Measurements from ENCODE around the gene TSTD1. TPM values are rescaled to one million over a fixed set of nuclear protein-coding genes. Genes with fewer than 3 reads are reported as not detected.
A peak's percentile ranks its signal among the peaks of the same experiment; 100 is the strongest.
"Not testable (repeated sequence)": the region's sequence is repeated elsewhere in the genome, so short reads cannot be mapped to it uniquely, and the experiment has no call there.

The TSTD1 gene
- total RNA-seq, 2 experiments from 2014 or later: 56.1 to 63.8 TPM

- no peaks in the 10 kb centered on the region for H3K27me3 Mint-ChIP-seq
- H3K9me3 Mint-ChIP-seq: no peaks in the 10 kb centered on the region
- peak overlapping the region; percentile 99 for H3K27ac Mint-ChIP-seq
- peaks cover 64% of the 10 kb centered on the region for H3K36me3 Mint-ChIP-seq (ENCODE audit: low read depth)
- peaks cover 67% of the 10 kb centered on the region for H3K4me1 Mint-ChIP-seq
- H3K4me3 Mint-ChIP-seq: peak overlapping the region; percentile 100
- ChIA-PET POLR2A (interaction anchor here (1.0 to 8.5 kb wide), 6 partner anchors 9 to 135 kb away, joined by 3 to 293 read pairs (median 36); partner anchors contain the start of genes DEDD, KLHDC9, NDUFS2 and USF1), CTCF (interaction anchor here (0.6 to 11.4 kb wide), 4 partner anchors 21 to 51 kb away, joined by 3 to 128 read pairs (median 15); partner anchors contain the start of genes KLHDC9 and USF1)
- DNase-seq: no peak
Measured at GRCh38 chr1:161066694-161067093, 27.9 kb upstream of the TSTD1 start.

DNA sequence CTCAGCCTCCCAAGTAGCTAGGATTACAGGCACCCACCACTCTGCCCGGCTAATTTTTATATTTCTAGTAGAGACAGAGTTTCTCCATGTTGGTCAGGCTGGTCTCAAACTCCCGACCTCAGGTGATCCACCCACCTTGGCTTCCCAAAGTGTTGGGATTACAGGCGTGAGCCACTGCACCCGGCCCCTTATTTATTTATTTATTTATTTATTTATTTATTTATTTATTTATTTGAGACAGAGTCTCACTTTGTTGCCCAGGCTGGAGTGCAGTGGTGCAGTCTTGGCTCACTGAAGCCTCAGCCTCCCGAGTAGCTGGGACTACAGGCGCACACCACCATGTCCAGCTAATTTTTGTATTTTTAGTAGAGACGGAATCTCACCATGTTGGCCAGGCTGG is 26.9 kb upstream of the TSTD1 start:
- not testable (repeated sequence) for H3K4me3 Mint-ChIP-seq, H3K27me3 Mint-ChIP-seq, DNase-seq, H3K9me3 Mint-ChIP-seq
- CTCF ChIA-PET: interaction anchor here (1.6 to 11.4 kb wide), 3 partner anchors 20 to 30 kb away, joined by 9 to 128 read pairs (median 21); partner anchors contain the start of genes KLHDC9 and USF1
- H3K27ac Mint-ChIP-seq: peak overlapping the region; percentile 10
- POLR2A ChIA-PET: interaction anchor here (1.0 to 8.5 kb wide), 5 partner anchors 11 to 88 kb away, joined by 3 to 293 read pairs (median 4); partner anchors contain the start of genes KLHDC9, UFC1 and USF1
- peaks cover 64% of the 10 kb centered on the region for H3K4me1 Mint-ChIP-seq
- H3K36me3 Mint-ChIP-seq (ENCODE audit: low read depth): peaks cover 69% of the 10 kb centered on the region

GRCh38 chr1:161063936-161064335 is 25.2 kb upstream of the TSTD1 start:
- peaks cover 68% of the 10 kb centered on the region for H3K4me1 Mint-ChIP-seq
- peak overlapping the region; percentile 54 for H3K4me3 Mint-ChIP-seq
- peaks cover 75% of the 10 kb centered on the region for H3K36me3 Mint-ChIP-seq (ENCODE audit: low read depth)
- peak overlapping the region; percentile 65 for H3K27ac Mint-ChIP-seq
- not testable (repeated sequence) for H3K27me3 Mint-ChIP-seq, H3K9me3 Mint-ChIP-seq, DNase-seq
- ChIA-PET POLR2A (interaction anchor here (8.5 kb wide), 1 partner anchor 16 kb away, joined by 293 read pairs; the partner anchor contains the start of gene USF1), CTCF (interaction anchor here (1.4 kb wide), 1 partner anchor 9 kb away, joined by 5 read pairs; no protein-coding TSS in a partner anchor)

- peaks cover 65% of the 10 kb centered on the region for H3K4me1 Mint-ChIP-seq
- ChIA-PET POLR2A (no interaction called here), CTCF (interaction anchor here (1.3 kb wide), 1 partner anchor 36 kb away, joined by 7 read pairs; no protein-coding TSS in a partner anchor)
- no peak overlapping the region for H3K4me3 Mint-ChIP-seq
- H3K27me3 Mint-ChIP-seq: no peaks in the 10 kb centered on the region
- H3K9me3 Mint-ChIP-seq: no peaks in the 10 kb centered on the region
- H3K36me3 Mint-ChIP-seq (ENCODE audit: low read depth): peaks cover 63% of the 10 kb centered on the region
- DNase-seq: no peak
- no peak overlapping the region for H3K27ac Mint-ChIP-seq
Measured at GRCh38 chr1:161061419-161061818, 22.7 kb upstream of the TSTD1 start.

- no peaks in the 10 kb centered on the region for H3K9me3 Mint-ChIP-seq
- H3K4me3 Mint-ChIP-seq: no peak overlapping the region
- H3K27me3 Mint-ChIP-seq: no peaks in the 10 kb centered on the region
- ChIA-PET POLR2A (interaction anchor here (0.9 to 2.2 kb wide), 4 partner anchors 10 to 14 kb away, joined by 3 to 16 read pairs (median 8); partner anchors contain the start of genes ARHGAP30 and USF1), CTCF (interaction anchor here (1.6 kb wide), 1 partner anchor 14 kb away, joined by 5 read pairs; the partner anchor contains the start of gene USF1)
- H3K36me3 Mint-ChIP-seq (ENCODE audit: low read depth): peaks cover 70% of the 10 kb centered on the region
- no peak overlapping the region for H3K27ac Mint-ChIP-seq
- DNase-seq: no peak
- H3K4me1 Mint-ChIP-seq: peaks cover 54% of the 10 kb centered on the region
Measured at GRCh38 chr1:161059293-161059692, 20.5 kb upstream of the TSTD1 start.

- H3K4me1 Mint-ChIP-seq: peaks cover 35% of the 10 kb centered on the region
- ChIA-PET CTCF (interaction anchor here (0.6 to 2.5 kb wide), 10 partner anchors 10 to 286 kb away, joined by 3 to 14 read pairs (median 4); partner anchors contain the start of genes TSTD1 and USF1), POLR2A (interaction anchor here (1.2 to 2.2 kb wide), 4 partner anchors 9 to 13 kb away, joined by 3 to 8 read pairs (median 4); partner anchors contain the start of gene USF1)
- no peak for DNase-seq
- H3K27ac Mint-ChIP-seq: no peak overlapping the region
- peaks cover 79% of the 10 kb centered on the region for H3K36me3 Mint-ChIP-seq (ENCODE audit: low read depth)
- no peaks in the 10 kb centered on the region for H3K27me3 Mint-ChIP-seq
- H3K4me3 Mint-ChIP-seq: no peak overlapping the region
- no peaks in the 10 kb centered on the region for H3K9me3 Mint-ChIP-seq
Measured at GRCh38 chr1:161054805-161055204, 16.0 kb upstream of the TSTD1 start.

- H3K27ac Mint-ChIP-seq: no peak overlapping the region
- H3K27me3 Mint-ChIP-seq: no peaks in the 10 kb centered on the region
- CTCF ChIA-PET: interaction anchor here (0.7 to 2.5 kb wide), 6 partner anchors 9 to 217 kb away, joined by 3 to 14 read pairs (median 3); partner anchors contain the start of gene USF1
- no peak overlapping the region for H3K4me3 Mint-ChIP-seq
- peaks cover 79% of the 10 kb centered on the region for H3K36me3 Mint-ChIP-seq (ENCODE audit: low read depth)
- peaks cover 29% of the 10 kb centered on the region for H3K4me1 Mint-ChIP-seq
- DNase-seq: no peak
- POLR2A ChIA-PET: interaction anchor here (1.2 to 2.2 kb wide), 4 partner anchors 8 to 14 kb away, joined by 3 to 8 read pairs (median 4); partner anchors contain the start of gene USF1
- H3K9me3 Mint-ChIP-seq: no peaks in the 10 kb centered on the region
Measured at GRCh38 chr1:161054232-161054631, 15.5 kb upstream of the TSTD1 start.

GRCh38 chr1:161052899-161053298 is 14.1 kb upstream of the TSTD1 start:
- peaks cover 88% of the 10 kb centered on the region for H3K36me3 Mint-ChIP-seq (ENCODE audit: low read depth)
- ChIA-PET POLR2A (interaction anchor here (2.2 to 10.1 kb wide), 2 partner anchors 12 to 15 kb away, joined by 4 to 293 read pairs; partner anchors contain the start of gene ARHGAP30), CTCF (no interaction called here)
- no peaks in the 10 kb centered on the region for H3K9me3 Mint-ChIP-seq
- no peak overlapping the region for H3K27ac Mint-ChIP-seq
- no peaks in the 10 kb centered on the region for H3K27me3 Mint-ChIP-seq
- no peak overlapping the region for H3K4me3 Mint-ChIP-seq
- DNase-seq: no peak
- peaks cover 35% of the 10 kb centered on the region for H3K4me1 Mint-ChIP-seq

GRCh38 chr1:161051219-161051618 is 12.5 kb upstream of the TSTD1 start:
- CTCF ChIA-PET: interaction anchor here (1.4 kb wide), 1 partner anchor 9 kb away, joined by 3 read pairs; no protein-coding TSS in a partner anchor
- POLR2A ChIA-PET: interaction anchor here (1.3 to 10.1 kb wide), 3 partner anchors 10 to 81 kb away, joined by 3 to 293 read pairs (median 4); partner anchors contain the start of genes ARHGAP30 and DEDD
- Mint-ChIP-seq H3K9me3 (no peaks in the 10 kb centered on the region), H3K27ac (no peak overlapping the region), H3K4me3 (no peak overlapping the region), H3K4me1 (peaks cover 37% of the 10 kb centered on the region), H3K27me3 (no peaks in the 10 kb centered on the region), H3K36me3 (ENCODE audit: low read depth) (peaks cover 89% of the 10 kb centered on the region)
- no peak for DNase-seq

DNA sequence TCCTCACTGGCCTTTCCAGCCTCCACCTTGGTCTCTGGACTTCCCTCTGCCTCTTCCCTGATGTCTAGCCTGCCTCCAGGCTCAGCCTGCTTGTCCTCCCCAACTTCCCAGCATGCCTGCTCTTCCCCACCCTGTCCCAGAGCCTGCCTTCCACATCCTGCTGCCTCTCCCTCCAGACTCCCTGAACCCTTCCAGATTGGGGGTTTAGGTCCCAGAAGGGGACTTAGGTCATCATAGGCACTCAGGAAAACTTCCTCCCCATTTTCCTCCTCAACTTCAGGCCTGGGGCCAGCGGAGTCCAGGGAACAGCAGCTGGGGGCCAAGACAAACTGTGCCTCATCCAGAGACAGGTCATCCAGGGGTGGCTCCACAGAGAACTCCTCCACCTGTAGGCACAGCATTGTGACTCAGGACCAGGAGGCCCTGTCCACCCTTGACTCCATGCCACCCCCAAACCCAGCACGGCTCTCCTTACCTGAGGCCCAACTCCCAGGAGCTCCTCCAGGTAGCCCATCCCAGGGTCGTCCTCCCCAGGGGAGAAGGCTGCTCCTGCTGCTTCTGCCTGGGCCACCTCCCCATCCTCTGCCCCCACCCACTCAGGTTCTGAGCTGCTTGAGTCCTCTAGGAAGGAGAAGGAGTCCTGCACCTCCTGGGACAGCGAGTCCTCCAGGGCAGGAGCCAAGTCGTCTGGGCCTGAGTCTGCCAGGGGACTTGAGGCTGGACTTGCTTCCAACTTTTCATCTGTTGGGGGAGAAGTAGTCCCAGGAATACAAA is 10.4 kb upstream of the TSTD1 start:
- H3K4me3 Mint-ChIP-seq: no peak overlapping the region
- no peaks in the 10 kb centered on the region for H3K9me3 Mint-ChIP-seq
- H3K27me3 Mint-ChIP-seq: no peaks in the 10 kb centered on the region
- ChIA-PET CTCF (interaction anchor here (0.5 kb wide), 1 partner anchor 281 kb away, joined by 3 read pairs; no protein-coding TSS in a partner anchor), POLR2A (interaction anchor here (0.7 to 10.1 kb wide), 4 partner anchors 11 to 104 kb away, joined by 3 to 293 read pairs (median 4); partner anchors contain the start of genes ARHGAP30 and UFC1)
- peaks cover 88% of the 10 kb centered on the region for H3K36me3 Mint-ChIP-seq (ENCODE audit: low read depth)
- H3K27ac Mint-ChIP-seq: peak overlapping the region; percentile 45
- DNase-seq: no peak
- H3K4me1 Mint-ChIP-seq: peaks cover 47% of the 10 kb centered on the region

- Mint-ChIP-seq H3K4me1 (peaks cover 50% of the 10 kb centered on the region), H3K9me3 (no peaks in the 10 kb centered on the region), H3K27me3 (no peaks in the 10 kb centered on the region), H3K27ac (peak overlapping the region; percentile 97), H3K36me3 (ENCODE audit: low read depth) (peaks cover 77% of the 10 kb centered on the region), H3K4me3 (no peak overlapping the region)
- POLR2A ChIA-PET: interaction anchor here (0.6 to 10.1 kb wide), 17 partner anchors 9 to 178 kb away, joined by 3 to 293 read pairs (median 15); partner anchors contain the start of genes ARHGAP30, DEDD, F11R and KLHDC9
- DNase-seq: no peak
- CTCF ChIA-PET: interaction anchor here (0.5 to 4.1 kb wide), 5 partner anchors 13 to 210 kb away, joined by 3 to 34 read pairs (median 3); partner anchors contain the start of genes DEDD and KLHDC9
Measured at GRCh38 chr1:161047436-161048420, 9.0 kb upstream of the TSTD1 start.
